Neural crest cell (in vitro differentiated cells): ENCODE results near the gene PCDHGC5. TPM values are rescaled to one million over a fixed set of nuclear protein-coding genes. Genes with fewer than 3 reads are reported as not detected.

Experiments
- DNase-seq: peaks from one replicate; pipeline ENCODE4 v3.0.0; 2021; ENCODE audit warnings: low read depth, mixed read lengths, low spot score
- H3K27ac Mint-ChIP-seq: one replicate; pipeline ENCODE4 v1.8.0; 2021; ENCODE audit warnings: mild to moderate bottlenecking, mixed read lengths; ENCODE audit not compliant: unreplicated experiment
- H3K27me3 Mint-ChIP-seq: 2 replicates; pipeline ENCODE4 v1.8.0; 2021; ENCODE audit warnings: low read depth, mild to moderate bottlenecking, mixed read lengths
- H3K36me3 Mint-ChIP-seq: 2 replicates; pipeline ENCODE4 v1.8.0; 2021; ENCODE audit warnings: low read depth, mild to moderate bottlenecking, mixed read lengths
- H3K4me1 Mint-ChIP-seq: 2 replicates; pipeline ENCODE4 v1.8.0; 2021; ENCODE audit warnings: mixed read lengths
- H3K4me3 Mint-ChIP-seq: one replicate; pipeline ENCODE4 v1.8.0; 2021; ENCODE audit warnings: mild to moderate bottlenecking, mixed read lengths
- H3K9me3 Mint-ChIP-seq: 2 replicates; pipeline ENCODE4 v1.8.0; 2021; ENCODE audit warnings: mixed read lengths
- CTCF ChIP-seq: fragments of 200-600 bp; sonication (generic); conservative IDR thresholded peaks from 2 replicates; pipeline ENCODE4 v1.5.0; 2021; ENCODE audit warnings: antibody characterized with exemption, mild to moderate bottlenecking
- total RNA-seq: library from RNA; stranded (reverse); gene quantifications from 2 replicates; pipeline ENCODE4 v1.2.1, GENCODE V29; 2021

The PCDHGC5 gene
- total RNA-seq, 1 donor from 2014 or later: 2.2 TPM

GRCh38 chr5:141518618-141519015 lies 29.7 kb downstream of the PCDHGC5 start:
- Mint-ChIP-seq H3K4me1 (peaks cover 96% of the 10 kb centered on the region), H3K27me3 (no peaks in the 10 kb centered on the region), H3K4me3 (no peak overlapping the region), H3K27ac (no peak overlapping the region), H3K9me3 (no peaks in the 10 kb centered on the region), H3K36me3 (peaks cover 31% of the 10 kb centered on the region)
- no peak for TF ChIP-seq CTCF
- DNase-seq: no peak

- Mint-ChIP-seq H3K36me3 (peaks cover 33% of the 10 kb centered on the region), H3K4me1 (peaks cover 96% of the 10 kb centered on the region), H3K4me3 (peak overlapping the region; percentile 35), H3K9me3 (peaks cover 3% of the 10 kb centered on the region), H3K27ac (peak overlapping the region; percentile 83), H3K27me3 (no peaks in the 10 kb centered on the region)
- DNase-seq: no peak
- no peak for TF ChIP-seq CTCF
These were observed 31.0 kb downstream of the PCDHGC5 start for GRCh38 chr5:141519605-141520565.

GRCh38 chr5:141521244-141521781 lies 32.4 kb downstream of the PCDHGC5 start:
- peaks cover 35% of the 10 kb centered on the region for H3K36me3 Mint-ChIP-seq
- H3K4me1 Mint-ChIP-seq: peaks cover 94% of the 10 kb centered on the region

GRCh38 chr5:141522301-141522700 lies 33.4 kb downstream of the PCDHGC5 start:
- peak overlapping the region; percentile 78 for H3K27ac Mint-ChIP-seq
- no peak for DNase-seq
- peaks cover 28% of the 10 kb centered on the region for H3K36me3 Mint-ChIP-seq
- no peaks in the 10 kb centered on the region for H3K27me3 Mint-ChIP-seq
- peak overlapping the region; percentile 27 for H3K4me3 Mint-ChIP-seq
- peaks cover 88% of the 10 kb centered on the region for H3K4me1 Mint-ChIP-seq
- TF ChIP-seq CTCF: no peak
- peaks cover 3% of the 10 kb centered on the region for H3K9me3 Mint-ChIP-seq

More at GRCh38 chr5:141521244-141521781, 32.4 kb downstream of the PCDHGC5 start:
- DNase-seq: no peak
- H3K27me3 Mint-ChIP-seq: no peaks in the 10 kb centered on the region
- TF ChIP-seq CTCF: no peak
- peaks cover 3% of the 10 kb centered on the region for H3K9me3 Mint-ChIP-seq
- peak overlapping the region; percentile 15 for H3K27ac Mint-ChIP-seq
- H3K4me3 Mint-ChIP-seq: peak overlapping the region; percentile 27

- H3K36me3 Mint-ChIP-seq: peaks cover 28% of the 10 kb centered on the region
- H3K27ac Mint-ChIP-seq: peak overlapping the region; percentile 91
- H3K9me3 Mint-ChIP-seq: peaks cover 3% of the 10 kb centered on the region
- DNase-seq: no peak
- no peaks in the 10 kb centered on the region for H3K27me3 Mint-ChIP-seq
- TF ChIP-seq CTCF: no peak
- H3K4me1 Mint-ChIP-seq: peaks cover 74% of the 10 kb centered on the region
- H3K4me3 Mint-ChIP-seq: peak overlapping the region; percentile 78
These were observed 35.1 kb downstream of the PCDHGC5 start for GRCh38 chr5:141523991-141524390.
